Measurements from ENCODE around the gene CRTC1. TPM values are rescaled to one million over a fixed set of nuclear protein-coding genes. Genes with fewer than 3 reads are reported as not detected.
"Not testable (repeated sequence)": the region's sequence is repeated elsewhere in the genome, so short reads cannot be mapped to it uniquely, and the experiment has no call there.

The CRTC1 gene
- total RNA-seq, 1 experiment from 2014 or later: 19.0 TPM

DNA sequence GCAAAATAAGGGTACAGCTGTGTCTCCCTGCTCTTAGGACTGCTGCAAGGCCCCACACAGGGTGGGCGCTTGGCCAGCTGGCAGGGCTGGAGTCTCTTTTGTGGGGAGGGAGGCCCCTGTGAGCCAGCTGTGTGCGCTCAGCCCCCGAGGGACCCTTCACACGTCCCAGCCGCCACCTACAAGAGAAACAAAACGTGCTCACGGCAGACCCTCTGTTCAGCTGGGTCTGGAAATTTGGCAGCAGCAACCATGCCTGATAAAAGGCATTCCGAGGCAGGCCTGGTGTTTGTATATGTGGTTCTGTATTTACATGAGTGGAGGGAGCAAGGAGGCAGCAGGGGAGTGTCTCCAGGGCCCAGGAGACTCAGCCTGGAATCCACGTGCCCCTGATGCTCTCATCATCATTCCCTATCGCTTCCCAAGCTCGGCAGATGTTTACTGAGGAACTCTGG lies 49.7 kb downstream of the CRTC1 start:
- H3K4ac ChIP-seq (ENCODE audit: low read depth, low read length): no peak overlapping the region
- DNase-seq: no peak
- no peak overlapping the region for H3K9ac ChIP-seq (ENCODE audit: extremely low read depth, insufficient read length, low read length)
- H3K14ac ChIP-seq (ENCODE audit: insufficient read depth, low read length): no peak overlapping the region; the same call in 1 of the 2 replicates
- no peak overlapping the region for H3K27ac ChIP-seq (ENCODE audit: insufficient read length, low read depth, low read length)
- no peak overlapping the region for H2BK5ac ChIP-seq (ENCODE audit: insufficient read length, low read length)
- H4K5ac ChIP-seq (ENCODE audit: insufficient read length, low read depth, low read length): no peak overlapping the region
- H2BK12ac ChIP-seq (ENCODE audit: insufficient read length, low read depth, low read length): no peak overlapping the region
- H2BK120ac ChIP-seq (ENCODE audit: low read depth, low read length, poor library complexity, severe bottlenecking): no peak overlapping the region
- H3K23ac ChIP-seq (ENCODE audit: insufficient read length, low read depth, low read length): no peak overlapping the region
- no CpG with 5 or more reads among the region's 11 CpGs for WGBS (ENCODE audit: extremely low coverage, insufficient read length, low lambda C conversion rate)
- no peaks in the 10 kb centered on the region for H3K79me1 ChIP-seq (ENCODE audit: insufficient read depth, low read depth, low read length, poor library complexity, severe bottlenecking)
- no peak overlapping the region for H2AK5ac ChIP-seq (ENCODE audit: insufficient read length, low read length)
- no peak overlapping the region; the same call in 1 of the 2 replicates for H2BK15ac ChIP-seq (ENCODE audit: low read depth, low read length)
- no peaks in the 10 kb centered on the region for H3K9me3 Mint-ChIP-seq
- H3K4me3 Mint-ChIP-seq: no peak overlapping the region
- no peak overlapping the region for H3T11ph ChIP-seq (ENCODE audit: low read length)
- H3K36me3 Mint-ChIP-seq (ENCODE audit: insufficient read depth in 1 of 3, low read depth in 3 of 3): peaks cover 0 to 3% (median 0%) of the 10 kb centered on the region in 3 experiments; a peak in 1 of 7 replicates
- no peak overlapping the region for H3K4me2 ChIP-seq (ENCODE audit: insufficient read depth, insufficient read length, low read length)
- no peak overlapping the region for H3K56ac ChIP-seq (ENCODE audit: insufficient read length, low read depth, low read length)
- H3K27me3 ChIP-seq (ENCODE audit: insufficient read depth, low read length): no peaks in the 10 kb centered on the region
- no peak overlapping the region for H3K18ac ChIP-seq (ENCODE audit: insufficient read length, low read depth, low read length)
- peaks cover 12 to 21% of the 10 kb centered on the region in 2 experiments for H3K4me1 Mint-ChIP-seq
- H3K9me3 ChIP-seq (ENCODE audit: control insufficient read depth, low read depth, low read length): no peaks in the 10 kb centered on the region
- H3K27me3 Mint-ChIP-seq (ENCODE audit: low read depth): peaks cover 2% of the 10 kb centered on the region; the same call in 1 of the 2 replicates
- H2BK20ac ChIP-seq (ENCODE audit: low read depth, low read length, poor library complexity, severe bottlenecking): no peak overlapping the region
- no peaks in the 10 kb centered on the region for H4K20me1 ChIP-seq (ENCODE audit: control insufficient read depth, insufficient read depth, insufficient read length)
- H3K27ac Mint-ChIP-seq: peak overlapping the region in 1 of 3 experiments; percentile 80; a peak in 3 of 7 replicates
- TF ChIP-seq, protein P1, sequence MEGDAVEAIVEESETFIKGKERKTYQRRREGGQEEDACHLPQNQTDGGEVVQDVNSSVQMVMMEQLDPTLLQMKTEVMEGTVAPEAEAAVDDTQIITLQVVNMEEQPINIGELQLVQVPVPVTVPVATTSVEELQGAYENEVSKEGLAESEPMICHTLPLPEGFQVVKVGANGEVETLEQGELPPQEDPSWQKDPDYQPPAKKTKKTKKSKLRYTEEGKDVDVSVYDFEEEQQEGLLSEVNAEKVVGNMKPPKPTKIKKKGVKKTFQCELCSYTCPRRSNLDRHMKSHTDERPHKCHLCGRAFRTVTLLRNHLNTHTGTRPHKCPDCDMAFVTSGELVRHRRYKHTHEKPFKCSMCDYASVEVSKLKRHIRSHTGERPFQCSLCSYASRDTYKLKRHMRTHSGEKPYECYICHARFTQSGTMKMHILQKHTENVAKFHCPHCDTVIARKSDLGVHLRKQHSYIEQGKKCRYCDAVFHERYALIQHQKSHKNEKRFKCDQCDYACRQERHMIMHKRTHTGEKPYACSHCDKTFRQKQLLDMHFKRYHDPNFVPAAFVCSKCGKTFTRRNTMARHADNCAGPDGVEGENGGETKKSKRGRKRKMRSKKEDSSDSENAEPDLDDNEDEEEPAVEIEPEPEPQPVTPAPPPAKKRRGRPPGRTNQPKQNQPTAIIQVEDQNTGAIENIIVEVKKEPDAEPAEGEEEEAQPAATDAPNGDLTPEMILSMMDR (conservative IDR thresholded peaks at IDR 0.05): no peak
- no peaks in the 10 kb centered on the region for H3K4me1 ChIP-seq (ENCODE audit: insufficient read depth, low read length)
- H4K91ac ChIP-seq (ENCODE audit: insufficient read length, low read depth, low read length): no peak overlapping the region
- H3K79me2 ChIP-seq (ENCODE audit: insufficient read depth, low read length): no peaks in the 10 kb centered on the region
- H2AFZ ChIP-seq (ENCODE audit: low read length): no peak overlapping the region
- no peak overlapping the region for H4K8ac ChIP-seq (replicated peaks; ENCODE audit: insufficient read length, low read depth, low read length)
- H3K23me2 ChIP-seq (ENCODE audit: insufficient read length, low read depth, low read length, poor library complexity, severe bottlenecking): no peaks in the 10 kb centered on the region

DNA sequence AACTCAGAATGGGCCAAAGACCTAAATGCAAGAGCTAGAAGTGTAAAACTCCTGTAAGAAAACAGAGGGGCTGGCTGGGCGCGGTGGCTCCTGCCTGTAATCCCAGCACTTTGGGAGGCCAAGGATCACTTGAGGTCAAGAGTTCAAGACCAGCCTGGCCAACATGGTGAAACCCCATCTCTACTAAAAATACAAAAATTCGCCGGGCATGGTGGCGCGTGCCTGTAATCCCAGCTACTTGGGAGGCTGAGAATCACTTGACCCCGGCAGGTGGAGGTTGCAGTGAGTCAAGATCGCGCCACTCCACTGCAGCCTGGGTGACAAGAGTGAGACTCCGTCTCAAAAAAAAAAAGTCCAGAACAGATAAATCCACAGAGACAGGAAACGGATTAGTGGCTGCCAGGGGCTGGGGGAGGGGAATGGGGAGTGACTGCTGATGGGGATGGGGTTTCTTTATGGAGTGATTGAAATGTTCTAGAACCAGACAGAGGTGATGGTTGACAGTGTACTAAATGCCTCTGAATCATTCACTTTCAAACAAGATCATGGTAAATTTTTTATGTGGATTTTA lies 50.4 kb downstream of the CRTC1 start:
- H2BK20ac ChIP-seq (ENCODE audit: low read depth, low read length, poor library complexity, severe bottlenecking); H2BK15ac ChIP-seq (ENCODE audit: low read depth, low read length); H3K4me1 ChIP-seq (ENCODE audit: insufficient read depth, low read length); H3K56ac ChIP-seq (ENCODE audit: insufficient read length, low read depth, low read length); H3K4me2 ChIP-seq (ENCODE audit: insufficient read depth, insufficient read length, low read length); H3K4ac ChIP-seq (ENCODE audit: low read depth, low read length); H2AK5ac ChIP-seq (ENCODE audit: insufficient read length, low read length); H3K36me3 Mint-ChIP-seq (ENCODE audit: insufficient read depth in 1 of 3, low read depth in 3 of 3); H3K9ac ChIP-seq (ENCODE audit: extremely low read depth, insufficient read length, low read length); H2BK12ac ChIP-seq (ENCODE audit: insufficient read length, low read depth, low read length); DNase-seq; H3K4me3 Mint-ChIP-seq; H3K23me2 ChIP-seq (ENCODE audit: insufficient read length, low read depth, low read length, poor library complexity, severe bottlenecking); H3K27me3 Mint-ChIP-seq (ENCODE audit: low read depth); H4K20me1 ChIP-seq (ENCODE audit: control insufficient read depth, insufficient read depth, insufficient read length); H4K91ac ChIP-seq (ENCODE audit: insufficient read length, low read depth, low read length); H3K79me1 ChIP-seq (ENCODE audit: insufficient read depth, low read depth, low read length, poor library complexity, severe bottlenecking); H2BK5ac ChIP-seq (ENCODE audit: insufficient read length, low read length); H3K14ac ChIP-seq (ENCODE audit: insufficient read depth, low read length); H4K8ac ChIP-seq (replicated peaks; ENCODE audit: insufficient read length, low read depth, low read length); H3K27me3 ChIP-seq (ENCODE audit: insufficient read depth, low read length); H3K79me2 ChIP-seq (ENCODE audit: insufficient read depth, low read length); H3K18ac ChIP-seq (ENCODE audit: insufficient read length, low read depth, low read length); H3K9me3 Mint-ChIP-seq; H3K23ac ChIP-seq (ENCODE audit: insufficient read length, low read depth, low read length); H2BK120ac ChIP-seq (ENCODE audit: low read depth, low read length, poor library complexity, severe bottlenecking); H3K9me3 ChIP-seq (ENCODE audit: control insufficient read depth, low read depth, low read length); H3T11ph ChIP-seq (ENCODE audit: low read length); H3K27ac ChIP-seq (ENCODE audit: insufficient read length, low read depth, low read length); H4K5ac ChIP-seq (ENCODE audit: insufficient read length, low read depth, low read length); H2AFZ ChIP-seq (ENCODE audit: low read length): not testable (repeated sequence)
- Mint-ChIP-seq H3K4me1 (peaks cover 12 to 21% of the 10 kb centered on the region in 2 experiments), H3K27ac (peak overlapping the region in 1 of 3 experiments; percentile 80; a peak in 3 of 7 replicates)
- WGBS (ENCODE audit: extremely low coverage, insufficient read length, low lambda C conversion rate): no CpG with 5 or more reads among the region's 11 CpGs

Data from H9 (cell line).